IMR-90 (cell line): Measurements from ENCODE around the gene SRRM3. TPM values are rescaled to one million over a fixed set of nuclear protein-coding genes. Genes with fewer than 3 reads are reported as not detected.
A peak's percentile ranks its signal among the peaks of the same experiment; 100 is the strongest.

ENCODE experiments used
- ATAC-seq: fragments of 200-7000 bp; cut with Tn5 transposase; 2 replicates; pipeline ENCODE4 v1.9.1; 2020; ENCODE audit warnings: low read depth, mild to moderate bottlenecking, moderate library complexity
- BruUV-seq: library from RNA; stranded (reverse); fragments of 400-500 nt; replicated peaks from 2 replicates; lab custom pipeline; 2021; lab: Mats Ljungman, UMichigan
- CTCF ChIA-PET: fragments of 300-600 bp; formaldehyde crosslinking; extraction: SDS; loops from one replicate; lab custom pipeline; 2021; ENCODE audit warnings: antibody characterized with exemption; lab: Yijun Ruan, JAX
- POLR2A ChIA-PET: fragments of 300-600 bp; sonication (Branson Sonifier 250); formaldehyde crosslinking; loops from one replicate; lab custom pipeline; 2022; ENCODE audit warnings: antibody characterized with exemption; ENCODE audit not compliant: unreplicated experiment; lab: Charles Lee
- DNase-seq: peaks from one replicate; pipeline ENCODE4 v3.0.0; 2013
- H2AFZ ChIP-seq: replicated peaks from 2 replicates; pipeline ENCODE3; 2013; ENCODE audit warnings: low read length, mild to moderate bottlenecking; ENCODE audit not compliant: poor library complexity
- H2AK5ac ChIP-seq: 2 replicates; pipeline ENCODE4 v1.6.1; 2013; ENCODE audit warnings: low read depth, low read length, inconsistent platforms
- H2AK9ac ChIP-seq: replicated peaks from 2 replicates; pipeline ENCODE3; 2013; ENCODE audit warnings: mild to moderate bottlenecking, low read depth, low read length, moderate library complexity; ENCODE audit not compliant: poor library complexity
- H2BK120ac ChIP-seq: 2 replicates; pipeline ENCODE4 v1.6.1; 2013; ENCODE audit warnings: low read depth, low read length, inconsistent platforms
- H2BK15ac ChIP-seq: 3 replicates; pipeline ENCODE4 v1.6.1; 2013; ENCODE audit warnings: low read depth, low read length, inconsistent platforms
- H2BK20ac ChIP-seq: 2 replicates; pipeline ENCODE4 v1.6.1; 2013; ENCODE audit warnings: low read depth, mild to moderate bottlenecking, inconsistent platforms, low read length, moderate library complexity
- H2BK5ac ChIP-seq: 2 replicates; pipeline ENCODE4 v1.6.1; 2013; ENCODE audit warnings: mild to moderate bottlenecking, low read depth, low read length, inconsistent platforms; ENCODE audit not compliant: poor library complexity, severe bottlenecking
- H3K14ac ChIP-seq: replicated peaks from 2 replicates; pipeline ENCODE4 v1.6.1; 2013; ENCODE audit warnings: low read depth, low read length, inconsistent platforms
- H3K18ac ChIP-seq: 2 replicates; pipeline ENCODE4 v1.6.1; 2013; ENCODE audit warnings: low read depth, low read length, control low read depth
- H3K23ac ChIP-seq: 2 replicates; pipeline ENCODE4 v1.6.1; 2013; ENCODE audit warnings: low read depth, low read length, inconsistent platforms
- H3K27ac ChIP-seq: 2 replicates; pipeline ENCODE4 v1.5.1; 2013; ENCODE audit warnings: mild to moderate bottlenecking, control low read depth, low read length; ENCODE audit not compliant: insufficient read depth
- H3K27me3 ChIP-seq: 2 replicates; pipeline ENCODE4 v1.6.1; 2013; ENCODE audit warnings: low read length; ENCODE audit not compliant: control insufficient read depth, insufficient read depth
- H3K36me3 ChIP-seq: 2 replicates; pipeline ENCODE4 v1.6.1; 2013; ENCODE audit warnings: low read length, mixed read lengths; ENCODE audit not compliant: control insufficient read depth, insufficient read depth
- H3K4ac ChIP-seq: 2 replicates; pipeline ENCODE4 v1.6.1; 2013; ENCODE audit warnings: low read depth, low read length, inconsistent platforms
- H3K4me1 ChIP-seq: 2 replicates; pipeline ENCODE4 v1.6.1; 2013; ENCODE audit warnings: low read length, mixed read lengths; ENCODE audit not compliant: control insufficient read depth, insufficient read depth
- H3K4me2 ChIP-seq: 2 replicates; pipeline ENCODE4 v1.6.1; 2013; ENCODE audit warnings: low read depth, mild to moderate bottlenecking, control low read depth, low read length, moderate library complexity
- H3K4me3 ChIP-seq: 2 replicates; pipeline ENCODE4 v1.5.1; 2013; ENCODE audit warnings: low read depth, mild to moderate bottlenecking, control low read depth, low read length, moderate library complexity; ENCODE audit not compliant: insufficient read depth
- H3K56ac ChIP-seq: 2 replicates; pipeline ENCODE4 v1.6.1; 2013; ENCODE audit warnings: low read length, inconsistent platforms; ENCODE audit not compliant: insufficient read depth; ENCODE audit errors: extremely low read depth
- H3K79me1 ChIP-seq, 2 experiments: 2 replicates each; pipeline ENCODE4 v1.6.1; 2013; ENCODE audit warnings: low read length in 2 of 2, inconsistent platforms in 1 of 2, low read depth in 1 of 2
- H3K9ac ChIP-seq: 2 replicates; pipeline ENCODE4 v1.6.1; 2013; ENCODE audit warnings: low read depth, low read length, control low read depth
- H3K9me1 ChIP-seq: 2 replicates; pipeline ENCODE4 v1.6.1; 2013; ENCODE audit warnings: low read length, inconsistent platforms; ENCODE audit not compliant: insufficient read depth
- H3K9me3 ChIP-seq: 2 replicates; pipeline ENCODE4 v1.6.1; 2013; ENCODE audit warnings: low read length; ENCODE audit not compliant: control insufficient read depth, insufficient read depth
- H4K20me1 ChIP-seq: 2 replicates; pipeline ENCODE4 v1.6.1; 2013; ENCODE audit warnings: low read length, inconsistent platforms; ENCODE audit not compliant: insufficient read depth
- H4K5ac ChIP-seq: 2 replicates; pipeline ENCODE4 v1.6.1; 2013; ENCODE audit warnings: mild to moderate bottlenecking, low read depth, low read length, control low read depth
- H4K8ac ChIP-seq, 2 experiments: 2 replicates each; pipeline ENCODE4 v1.6.1; 2013; ENCODE audit warnings: low read depth in 2 of 2, low read length in 2 of 2, control low read depth in 1 of 2, inconsistent platforms in 1 of 2
- H4K91ac ChIP-seq: 2 replicates; pipeline ENCODE4 v1.6.1; 2013; ENCODE audit warnings: low read depth, low read length, inconsistent platforms; ENCODE audit not compliant: insufficient read depth
- NFE2L2 ChIP-seq: fragments of 150-350 bp; IDR thresholded peaks from 2 replicates; pipeline ENCODE4 v1.6.1; 2016; ENCODE audit warnings: low read depth, mild to moderate bottlenecking, low read length
- SMC3 ChIP-seq: fragments of 150-350 bp; IDR thresholded peaks from 2 replicates; pipeline ENCODE4 v1.6.1; 2016; ENCODE audit warnings: low read depth, mild to moderate bottlenecking, antibody characterized with exemption, low read length, moderate library complexity
- WGBS, 2 experiments: methylation state at CpG; one replicate each; pipeline versions ENCODE4 v1.1.5 to v1.1.7; 2013; ENCODE audit warnings: missing lambda C conversion rate in 2 of 2; ENCODE audit not compliant: insufficient read length in 1 of 2; ENCODE audit errors: extremely low coverage in 2 of 2; 5-methylcytosine and 5-hydroxymethylcytosine counted together
- dilution Hi-C: fragments of 300-500 bp; cut with HindIII; formaldehyde crosslinking; loops from one replicate; pipeline ENCODE4 v1.14.3; 2018; ENCODE audit warnings: low sequenced_read_pairs; ENCODE audit not compliant: unreplicated experiment
- in situ Hi-C: fragments of 300-500 bp; cut with MboI; formaldehyde crosslinking; loops from 3 replicates; pipeline ENCODE4 v1.14.3; 2019; ENCODE audit warnings: low sequenced_read_pairs, inconsistent platforms, mixed read lengths
- intact Hi-C: fragments of 100-400 bp; cut with micrococcal nuclease; formaldehyde crosslinking; loops from 2 replicates; pipeline ENCODE4 v1.10.0; 2022
- polyA plus RNA-seq, 3 experiments: library from polyadenylated mRNA; depleted of rRNA; stranded (reverse); fragments of >200 nt; gene quantifications; 2 replicates each; pipeline ENCODE4 v1.2.3, GENCODE V29; 2012; ENCODE audit warnings: low replicate concordance in 1 of 3
- total RNA-seq: library from RNA; depleted of rRNA; stranded (reverse); fragments of >200 nt; gene quantifications from 2 replicates; pipeline ENCODE4 v1.2.3, GENCODE V29; 2012

Gene SRRM3
- total and polyA plus RNA-seq, 2 of the 4 experiments (the other 2 are of a cell fraction): 0.18 to 2.5 TPM

DNA sequence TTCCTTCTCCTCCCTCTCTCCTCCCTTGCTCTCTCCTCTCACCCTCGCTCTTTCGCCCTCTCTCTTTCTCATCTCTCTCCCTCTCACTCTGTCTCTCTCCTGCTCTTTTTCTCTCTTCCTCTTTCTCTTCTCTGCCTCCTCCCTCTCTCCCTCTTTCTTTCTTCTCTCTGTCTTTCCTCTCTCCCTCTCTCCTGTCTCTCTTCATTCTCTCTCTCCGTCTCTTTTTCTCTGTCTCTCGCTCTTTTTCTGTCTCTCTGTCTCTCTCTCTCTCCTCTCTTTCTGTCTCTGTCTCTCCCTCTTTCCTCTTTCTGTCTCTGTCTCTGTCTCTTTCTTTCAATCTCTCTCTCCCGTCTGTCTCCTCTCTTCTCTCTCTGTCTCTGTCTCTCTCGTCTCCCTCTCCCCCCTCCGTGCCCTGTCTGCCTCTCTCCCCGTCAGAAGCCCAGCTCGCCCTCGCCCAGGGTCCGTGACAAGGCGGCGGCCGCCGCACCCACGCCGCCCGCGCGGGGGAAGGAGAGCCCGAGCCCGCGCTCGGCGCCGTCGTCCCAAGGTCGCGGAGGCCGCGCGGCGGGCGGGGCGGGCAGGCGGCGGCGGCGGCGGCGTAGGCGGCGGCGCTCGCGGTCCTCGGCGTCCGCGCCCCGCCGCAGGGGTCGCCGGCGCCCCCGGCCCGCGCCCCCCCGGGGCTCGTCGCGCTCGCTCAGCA lies 79.5 kb downstream of the SRRM3 start:
- 8% methylated on average over 6 of the region's 63 CpGs; no CpG with 5 or more reads in 1 of the 2 experiments for WGBS, 2 experiments
- peak overlapping the region; percentile 53 for H3K4me3 ChIP-seq
- H3K9me1 ChIP-seq: 0 out of 2 replicates have a peak, but pooled peaks cover 3% of the 10 kb centered on the region
- peak overlapping the region; percentile 55 for H2AK9ac ChIP-seq
- dilution Hi-C loops (no loop called here), intact Hi-C loops (no loop called here), in situ Hi-C loops (no loop called here)
- H2BK15ac ChIP-seq: no peak overlapping the region
- H3K9ac ChIP-seq: peak overlapping the region; percentile 78; the same call in 1 of the 2 replicates
- H4K8ac ChIP-seq: no peak overlapping the region
- H4K5ac ChIP-seq: no peak overlapping the region
- peak overlapping the region; percentile 85 for H3K4me2 ChIP-seq
- H4K91ac ChIP-seq: no peak overlapping the region
- peaks cover 2% of the 10 kb centered on the region for H3K4me1 ChIP-seq
- H3K14ac ChIP-seq: no peak overlapping the region
- no peak overlapping the region for H3K18ac ChIP-seq
- H2AK5ac ChIP-seq: no peak overlapping the region
- no peak overlapping the region for H3K27ac ChIP-seq
- ATAC-seq (peak; percentile 38), DNase-seq (no peak)
- peaks cover 3% of the 10 kb centered on the region; the same call in 1 of the 2 replicates for H3K9me3 ChIP-seq
- peak overlapping the region; percentile 61; the same call in 1 of the 2 replicates for H2BK20ac ChIP-seq
- H2AFZ ChIP-seq: peak overlapping the region; percentile 85
- no peaks in the 10 kb centered on the region for H4K20me1 ChIP-seq
- ChIA-PET POLR2A (no interaction called here), CTCF (interaction anchor here (0.7 kb wide), 1 partner anchor 10 kb away, joined by 3 read pairs; no protein-coding TSS in a partner anchor)
- H2BK120ac ChIP-seq: peak overlapping the region; percentile 40; the same call in 1 of the 2 replicates
- no peak overlapping the region for H2BK5ac ChIP-seq
- BruUV-seq: no TSS peak
- H3K56ac ChIP-seq: no peak overlapping the region
- TF ChIP-seq NFE2L2: no peak
- no peak for TF ChIP-seq SMC3
- H3K79me1 ChIP-seq: no peaks in the 10 kb centered on the region
- H3K36me3 ChIP-seq: peaks cover 3% of the 10 kb centered on the region; the same call in 1 of the 2 replicates
- H3K23ac ChIP-seq: peak overlapping the region; percentile 59; the same call in 1 of the 2 replicates
- peak overlapping the region; percentile 50; the same call in 1 of the 2 replicates for H3K4ac ChIP-seq
- peaks cover 47% of the 10 kb centered on the region for H3K27me3 ChIP-seq
